K562 (cell line): ENCODE measurements around the gene ENOSF1. TPM values are rescaled to one million over a fixed set of nuclear protein-coding genes. Genes with fewer than 3 reads are reported as not detected.

ENCODE experiments used
- ATAC-seq: fragments of 200-7000 bp; cut with Tn5 transposase; 3 replicates; pipeline ENCODE4 v1.9.1; 2020; ENCODE audit warnings: moderate library complexity
- BruUV-seq: library from RNA; stranded (reverse); fragments of 400-500 nt; replicated peaks from 2 replicates; lab custom pipeline; 2021; lab: Mats Ljungman, UMichigan
- CTCF ChIA-PET: fragments of 300-600 bp; formaldehyde crosslinking; extraction: SDS; loops from one replicate; lab custom pipeline; 2021; ENCODE audit warnings: low intra/inter-chr PET ratio; lab: Yijun Ruan, JAX
- POLR2A ChIA-PET: fragments of 300-600, 350-650 bp; sonication (Branson Sonifier 250); formaldehyde crosslinking; extraction: SDS; loops from one replicate; lab custom pipeline; 2021; ENCODE audit warnings: antibody characterized with exemption, inconsistent platforms; lab: Yijun Ruan, JAX
- DNase-seq, 4 experiments: peaks; one replicate each; pipeline versions ENCODE4 v3.0.0 to v3.0.0-alpha.2; 2011 to 2018; ENCODE audit warnings: low spot score in 3 of 4, mixed read lengths in 3 of 4; ENCODE audit errors: extremely low read depth in 1 of 4
- FAIRE-seq: peaks from 2 replicates; lab custom pipeline; 2011; peaks lifted over from hg19 to GRCh38; lab: Jason Lieb, UNC
- H2AFZ ChIP-seq: 2 replicates; pipeline ENCODE4 v1.6.0; 2011; ENCODE audit warnings: low read depth, low read length, control low read depth, inconsistent platforms
- H3K27ac ChIP-seq: fragments of 200-600 bp; 3 replicates; pipeline ENCODE4 v1.8.0; 2011; ENCODE audit warnings: low read depth, mild to moderate bottlenecking, control low read depth, inconsistent platforms, low read length, moderate library complexity, mixed read lengths; ENCODE audit errors: extremely low read depth
- H3K27me3 ChIP-seq, 2 experiments: fragments of 300-600 bp in 1 of 2; 2 replicates in 1 of 2; 3 replicates in 1 of 2; pipeline versions ENCODE4 v1.6.0 to v1.8.0; 2011; ENCODE audit warnings: inconsistent platforms in 2 of 2, low read length in 2 of 2, mild to moderate bottlenecking in 1 of 2, mixed read lengths in 1 of 2, moderate library complexity in 1 of 2; ENCODE audit not compliant: control insufficient read depth in 2 of 2, insufficient read depth in 2 of 2
- H3K36me3 ChIP-seq: fragments of 300-600 bp; 3 replicates; pipeline ENCODE4 v1.8.0; 2011; ENCODE audit warnings: mild to moderate bottlenecking, low read length, inconsistent platforms; ENCODE audit not compliant: control insufficient read depth, insufficient read depth
- H3K4me1 ChIP-seq, 2 experiments: fragments of 200-600 bp in 1 of 2; replicated peaks in 1 of 2; 2 replicates in 1 of 2; 3 replicates in 1 of 2; pipeline versions ENCODE4 v1.5.1 to v1.8.0; 2011; ENCODE audit warnings: inconsistent platforms in 2 of 2, low read length in 2 of 2, mild to moderate bottlenecking in 1 of 2, mixed read lengths in 1 of 2, moderate library complexity in 1 of 2; ENCODE audit not compliant: control insufficient read depth in 2 of 2, insufficient read depth in 2 of 2
- H3K4me2 ChIP-seq: 2 replicates; pipeline ENCODE4 v1.6.1; 2011; ENCODE audit warnings: low read length, control low read depth, inconsistent platforms, mixed read lengths; ENCODE audit not compliant: insufficient read depth
- H3K4me3 ChIP-seq: fragments of 200-600 bp; sonication (generic), shearing (Covaris generic); 2 replicates; pipeline ENCODE4 v1.5.1; 2016; ENCODE audit warnings: control low read depth, inconsistent platforms
- H3K79me2 ChIP-seq: fragments of 200-600 bp; 3 replicates; pipeline ENCODE4 v1.8.0; 2011; ENCODE audit warnings: low read length, inconsistent platforms; ENCODE audit not compliant: control insufficient read depth, insufficient read depth
- H3K9ac ChIP-seq, 2 experiments: 2 replicates each; pipeline versions ENCODE4 v1.6.0 to v1.6.1; 2011; ENCODE audit warnings: low read depth in 2 of 2, low read length in 2 of 2, control low read depth in 1 of 2, inconsistent platforms in 1 of 2, mild to moderate bottlenecking in 1 of 2, mixed read lengths in 1 of 2; ENCODE audit not compliant: insufficient read depth in 1 of 2
- H3K9me1 ChIP-seq: one replicate; pipeline ENCODE4 v1.6.0; 2011; ENCODE audit warnings: inconsistent platforms, mild to moderate bottlenecking, low read length, moderate library complexity; ENCODE audit not compliant: control insufficient read depth, insufficient read depth
- H3K9me3 ChIP-seq: replicated peaks from 2 replicates; pipeline ENCODE4 v1.5.1; 2011; ENCODE audit warnings: low read depth, low read length, inconsistent platforms; ENCODE audit not compliant: control insufficient read depth, insufficient read depth
- H4K20me1 ChIP-seq: replicated peaks from 2 replicates; pipeline ENCODE4 v1.6.1; 2011; ENCODE audit warnings: low read length, inconsistent platforms, mixed read lengths; ENCODE audit not compliant: control insufficient read depth, insufficient read depth
- MEF2A ChIP-seq: IDR thresholded peaks from 2 replicates; pipeline ENCODE4 v1.6.1; 2011; ENCODE audit warnings: low read depth, mild to moderate bottlenecking, low read length, moderate library complexity; ENCODE audit not compliant: control insufficient read depth
- RAD21 ChIP-seq, 2 experiments: fragments of 250-450 bp in 1 of 2; fragments of 450-650 bp in 1 of 2; sonication (Bioruptor Pico) in 1 of 2; formaldehyde crosslinking in 1 of 2; IDR thresholded peaks in 1 of 2; conservative IDR thresholded peaks in 1 of 2; 2 replicates each; pipeline versions ENCODE4 v1.4.0 to v1.8.0; 2020 to 2022; ENCODE audit warnings: mild to moderate bottlenecking in 2 of 2, moderate library complexity in 1 of 2
- WGBS: fragments of 100-300 bp; shearing (Covaris generic); methylation state at CpG from one replicate; pipeline ENCODE4 v1.1.6; 2016; ENCODE audit warnings: low coverage, mixed read lengths; ENCODE audit not compliant: insufficient coverage; ENCODE audit errors: missing lambda C conversion rate; 5-methylcytosine and 5-hydroxymethylcytosine counted together
- in situ Hi-C: fragments of 300-500 bp; cut with MboI; formaldehyde crosslinking; loops from 4 replicates; pipeline ENCODE4 v1.15.0; 2018; ENCODE audit warnings: inconsistent platforms, mixed read lengths
- intact Hi-C: fragments of 100-400 bp; cut with micrococcal nuclease; formaldehyde crosslinking; loops from 2 replicates; pipeline ENCODE4 v1.14.2; 2022
- polyA plus RNA-seq, 8 experiments: library from polyadenylated mRNA; depleted of rRNA in 4 of 8; stranded (reverse) in 5 of 8; unstranded in 3 of 8; fragments of >200 nt; fragmentation: Nextera tagmentation in 2 of 8; fragmentation: Illumina TruSeq in 1 of 8; extraction: Ambion mirVana in 2 of 8; extraction: Trizol in 1 of 8; gene quantifications; 2 replicates each; pipeline versions ENCODE4 v1.2.1 to v1.2.3, GENCODE V29; 2011 to 2014; ENCODE audit warnings: inconsistent platforms in 1 of 8, missing spikeins in 1 of 8
- total RNA-seq, 7 experiments: library from RNA; depleted of rRNA in 6 of 7; stranded (reverse); fragments of >200 nt in 6 of 7; fragmentation: Illumina TruSeq in 2 of 7; extraction: Trizol in 2 of 7; gene quantifications; 2 replicates each; pipeline versions ENCODE4 v1.2.1 to v1.2.3, GENCODE V29; 2011 to 2021; ENCODE audit warnings: low replicate concordance in 1 of 7

The ENOSF1 gene
- total and polyA plus RNA-seq, 9 of the 15 experiments (the other 6 are each of a cell fraction or from before 2014, with no cell fraction given): 15.5 to 66.4 (median 46.5) TPM

DNA sequence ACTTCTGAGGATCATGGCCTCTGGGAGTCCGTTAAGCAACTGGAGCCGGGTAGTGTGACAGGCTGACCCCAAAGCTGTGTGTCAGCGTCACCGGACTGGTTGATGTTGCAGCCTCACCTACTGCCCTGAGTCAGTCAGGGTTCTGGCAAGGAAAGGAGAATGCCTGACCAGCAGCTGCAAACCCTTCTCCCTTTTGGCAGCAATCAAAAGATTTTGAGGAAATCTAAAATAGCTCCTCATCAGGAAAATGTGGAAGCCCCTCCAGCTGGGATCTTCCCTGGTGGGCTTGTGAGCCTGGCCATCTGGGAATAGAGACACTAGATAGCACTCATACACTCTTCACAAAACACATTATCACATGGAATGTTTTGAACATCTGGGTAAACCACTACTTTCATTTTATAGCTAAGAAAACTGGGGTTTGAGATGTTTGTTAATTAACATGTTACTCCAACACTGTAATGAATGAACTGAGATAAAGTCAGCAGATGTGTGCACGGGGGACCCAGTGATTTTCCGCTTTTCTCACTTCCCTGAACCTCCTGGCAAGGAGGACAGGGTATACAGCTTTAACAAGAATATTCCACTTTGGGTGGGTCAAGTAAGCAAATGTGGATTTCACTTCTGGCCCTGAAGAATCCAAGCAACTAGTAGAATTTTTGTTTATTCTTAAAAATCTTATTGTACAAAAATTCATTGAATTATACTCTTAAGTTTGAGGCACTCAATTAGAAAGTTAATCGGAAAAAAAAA, 91.0 kb downstream of the ENOSF1 start:
- no peak overlapping the region for H3K4me3 ChIP-seq
- H3K9me1 ChIP-seq: no peaks in the 10 kb centered on the region
- 4% methylated on average over 7 of the region's 7 CpGs for WGBS
- peaks cover 3 to 8% of the 10 kb centered on the region in 2 experiments; a peak in 3 of 5 replicates for H3K4me1 ChIP-seq
- H3K9ac ChIP-seq: no peak overlapping the region
- DNase-seq: peak in 2 of 4 experiments; percentile 40 to 47
- H4K20me1 ChIP-seq: no peaks in the 10 kb centered on the region
- no peaks in the 10 kb centered on the region for H3K9me3 ChIP-seq
- H3K4me2 ChIP-seq: no peak overlapping the region
- CTCF ChIA-PET: no interaction called here
- ATAC-seq: peak; percentile 55
- intact Hi-C loops (loop anchor here (5.0 to 10.0 kb wide), 2 partner anchors 51 to 123 kb away; no protein-coding TSS in a partner anchor), in situ Hi-C loops (loop anchor here (5.0 kb wide), 1 partner anchor 211 kb away; no protein-coding TSS in a partner anchor)
- TF ChIP-seq MEF2A (no peak), RAD21 (CRISPR knock-in tag; conservative IDR thresholded peaks at IDR 0.05 in 1 of 2, IDR thresholded peaks at IDR 0.05 in 1 of 2) (peak in 1 of 2 experiments; percentile 18; a peak in 1 of 4 replicates)
- BruUV-seq: no TSS peak
- H2AFZ ChIP-seq: no peak overlapping the region
- H3K27me3 ChIP-seq: peaks cover 0 to 5% of the 10 kb centered on the region in 2 experiments; a peak in 2 of 5 replicates
- no peak overlapping the region for H3K27ac ChIP-seq
- peak; percentile 59 for FAIRE-seq
- H3K36me3 ChIP-seq: no peaks in the 10 kb centered on the region
- POLR2A ChIA-PET: interaction anchor here (1.1 to 1.2 kb wide), 2 partner anchors 11 to 136 kb away, joined by 3 to 4 read pairs; no protein-coding TSS in a partner anchor
- H3K79me2 ChIP-seq: no peaks in the 10 kb centered on the region

Other genes with a start within 250 kb of the ENOSF1 start
- 0.04 TPM in 1 of 2 replicates, not detected in the other for gene COLEC12, start 211.9 kb downstream of the ENOSF1 start, total RNA-seq (2014; rRNA removed)
- not detected in 2 replicates for gene COLEC12, start 211.9 kb downstream of the ENOSF1 start, total RNA-seq (2014; rRNA removed; fragmentation: Illumina TruSeq; extraction: Trizol)
- gene COLEC12, start 211.9 kb downstream of the ENOSF1 start, total RNA-seq (2015; rRNA removed; fragmentation: Illumina TruSeq; extraction: Trizol): not detected in 2 replicates
- 0.04 TPM in 2 replicates for gene COLEC12, start 211.9 kb downstream of the ENOSF1 start, total RNA-seq (2021)
- not detected in 2 replicates for gene COLEC12, start 211.9 kb downstream of the ENOSF1 start, polyA plus RNA-seq (2011; rRNA removed)
- gene COLEC12, start 211.9 kb downstream of the ENOSF1 start, polyA plus RNA-seq (2014; fragmentation: Illumina TruSeq; extraction: Trizol): not detected in 2 replicates
- not detected for gene COLEC12, start 211.9 kb downstream of the ENOSF1 start, polyA plus RNA-seq (2014; fragmentation: Nextera tagmentation; extraction: Ambion mirVana)
- gene COLEC12, start 211.9 kb downstream of the ENOSF1 start, polyA plus RNA-seq (2014; rRNA removed): not detected in 2 replicates
- 0.18 and 0.33 TPM in 2 replicates for gene CETN1, start 132.2 kb downstream of the ENOSF1 start, total RNA-seq (2014; rRNA removed)
- gene CETN1, start 132.2 kb downstream of the ENOSF1 start, total RNA-seq (2014; rRNA removed; fragmentation: Illumina TruSeq; extraction: Trizol): not detected in 2 replicates
- gene CETN1, start 132.2 kb downstream of the ENOSF1 start, total RNA-seq (2015; rRNA removed; fragmentation: Illumina TruSeq; extraction: Trizol): 0.07 and 0.11 TPM in 2 replicates
- 0.16 TPM in 1 of 2 replicates, not detected in the other for gene CETN1, start 132.2 kb downstream of the ENOSF1 start, total RNA-seq (2021)
- not detected in 2 replicates for gene CETN1, start 132.2 kb downstream of the ENOSF1 start, polyA plus RNA-seq (2011; rRNA removed)
- 0.19 and 0.28 TPM in 2 replicates for gene CETN1, start 132.2 kb downstream of the ENOSF1 start, polyA plus RNA-seq (2014; fragmentation: Illumina TruSeq; extraction: Trizol)
- gene CETN1, start 132.2 kb downstream of the ENOSF1 start, polyA plus RNA-seq (2014; fragmentation: Nextera tagmentation; extraction: Ambion mirVana): under 1 TPM; 0.11 to 0.34 TPM
- 0.25 TPM in 1 of 2 replicates, not detected in the other for gene CETN1, start 132.2 kb downstream of the ENOSF1 start, polyA plus RNA-seq (2014; rRNA removed)
- 0.86 TPM in 1 of 2 replicates, not detected in the other for gene CLUL1, start 115.6 kb downstream of the ENOSF1 start, total RNA-seq (2014; rRNA removed)
- 0.40 and 0.41 TPM in 2 replicates for gene CLUL1, start 115.6 kb downstream of the ENOSF1 start, total RNA-seq (2014; rRNA removed; fragmentation: Illumina TruSeq; extraction: Trizol)
- gene CLUL1, start 115.6 kb downstream of the ENOSF1 start, total RNA-seq (2015; rRNA removed; fragmentation: Illumina TruSeq; extraction: Trizol): 0.76 TPM in 1 of 2 replicates, not detected in the other
- gene CLUL1, start 115.6 kb downstream of the ENOSF1 start, total RNA-seq (2021): not detected in 2 replicates
- gene CLUL1, start 115.6 kb downstream of the ENOSF1 start, polyA plus RNA-seq (2011; rRNA removed): 0.49 and 0.80 TPM in 2 replicates
- gene CLUL1, start 115.6 kb downstream of the ENOSF1 start, polyA plus RNA-seq (2014; fragmentation: Illumina TruSeq; extraction: Trizol): 0.28 TPM in 1 of 2 replicates, not detected in the other
- under 1 TPM; 0.32 to 0.70 TPM for gene CLUL1, start 115.6 kb downstream of the ENOSF1 start, polyA plus RNA-seq (2014; fragmentation: Nextera tagmentation; extraction: Ambion mirVana)
- 0.30 and 0.41 TPM in 2 replicates for gene CLUL1, start 115.6 kb downstream of the ENOSF1 start, polyA plus RNA-seq (2014; rRNA removed)
- gene TYMS, start 55.0 kb downstream of the ENOSF1 start, total RNA-seq (2014; rRNA removed): 137 and 138 TPM in 2 replicates
- gene TYMS, start 55.0 kb downstream of the ENOSF1 start, total RNA-seq (2014; rRNA removed; fragmentation: Illumina TruSeq; extraction: Trizol): 69.1 and 72.4 TPM in 2 replicates
- gene TYMS, start 55.0 kb downstream of the ENOSF1 start, total RNA-seq (2015; rRNA removed; fragmentation: Illumina TruSeq; extraction: Trizol): 83.4 and 88.8 TPM in 2 replicates
- 292 and 305 TPM in 2 replicates for gene TYMS, start 55.0 kb downstream of the ENOSF1 start, total RNA-seq (2021)
- 276 and 390 TPM in 2 replicates for gene TYMS, start 55.0 kb downstream of the ENOSF1 start, polyA plus RNA-seq (2011; rRNA removed)
- gene TYMS, start 55.0 kb downstream of the ENOSF1 start, polyA plus RNA-seq (2014; fragmentation: Illumina TruSeq; extraction: Trizol): 381 and 409 TPM in 2 replicates
- gene TYMS, start 55.0 kb downstream of the ENOSF1 start, polyA plus RNA-seq (2014; fragmentation: Nextera tagmentation; extraction: Ambion mirVana): 100 to 1,000 TPM; 168 to 175 TPM
- gene TYMS, start 55.0 kb downstream of the ENOSF1 start, polyA plus RNA-seq (2014; rRNA removed): 302 and 311 TPM in 2 replicates
- gene YES1, start 99.6 kb upstream of the ENOSF1 start, total RNA-seq (2014; rRNA removed): 61.9 and 108 TPM in 2 replicates
- 115 and 149 TPM in 2 replicates for gene YES1, start 99.6 kb upstream of the ENOSF1 start, total RNA-seq (2014; rRNA removed; fragmentation: Illumina TruSeq; extraction: Trizol)
- 75.4 and 77.7 TPM in 2 replicates for gene YES1, start 99.6 kb upstream of the ENOSF1 start, total RNA-seq (2015; rRNA removed; fragmentation: Illumina TruSeq; extraction: Trizol)
- gene YES1, start 99.6 kb upstream of the ENOSF1 start, total RNA-seq (2021): 90.6 and 99.4 TPM in 2 replicates
- 54.6 and 59.9 TPM in 2 replicates for gene YES1, start 99.6 kb upstream of the ENOSF1 start, polyA plus RNA-seq (2011; rRNA removed)
- 70.6 and 78.9 TPM in 2 replicates for gene YES1, start 99.6 kb upstream of the ENOSF1 start, polyA plus RNA-seq (2014; fragmentation: Illumina TruSeq; extraction: Trizol)
- 10 to 100 TPM; 37.2 to 54.6 TPM for gene YES1, start 99.6 kb upstream of the ENOSF1 start, polyA plus RNA-seq (2014; fragmentation: Nextera tagmentation; extraction: Ambion mirVana)
- gene YES1, start 99.6 kb upstream of the ENOSF1 start, polyA plus RNA-seq (2014; rRNA removed): 77.8 and 112 TPM in 2 replicates
- not detected in 2 replicates for gene ADCYAP1, start 192.2 kb upstream of the ENOSF1 start, total RNA-seq (2014; rRNA removed)
- gene ADCYAP1, start 192.2 kb upstream of the ENOSF1 start, total RNA-seq (2014; rRNA removed; fragmentation: Illumina TruSeq; extraction: Trizol): not detected in 2 replicates
- 0.15 TPM in 1 of 2 replicates, not detected in the other for gene ADCYAP1, start 192.2 kb upstream of the ENOSF1 start, total RNA-seq (2015; rRNA removed; fragmentation: Illumina TruSeq; extraction: Trizol)
- gene ADCYAP1, start 192.2 kb upstream of the ENOSF1 start, total RNA-seq (2021): not detected in 2 replicates
- gene ADCYAP1, start 192.2 kb upstream of the ENOSF1 start, polyA plus RNA-seq (2011; rRNA removed): not detected in 2 replicates
- not detected in 2 replicates for gene ADCYAP1, start 192.2 kb upstream of the ENOSF1 start, polyA plus RNA-seq (2014; fragmentation: Illumina TruSeq; extraction: Trizol)
- gene ADCYAP1, start 192.2 kb upstream of the ENOSF1 start, polyA plus RNA-seq (2014; fragmentation: Nextera tagmentation; extraction: Ambion mirVana): under 1 TPM in 1 of 2 experiments, not detected in 1; 0.03 TPM
- gene ADCYAP1, start 192.2 kb upstream of the ENOSF1 start, polyA plus RNA-seq (2014; rRNA removed): not detected in 2 replicates